Middle frontal gyrus (tissue), 1 donor: ENCODE results near the gene LRP8.

ENCODE experiments used
- DNase-seq: peaks from one replicate; pipeline ENCODE4 v3.0.0-alpha.2; 2015; ENCODE audit warnings: low spot score; ENCODE audit errors: extremely low spot score

LRP8 gene

DNA sequence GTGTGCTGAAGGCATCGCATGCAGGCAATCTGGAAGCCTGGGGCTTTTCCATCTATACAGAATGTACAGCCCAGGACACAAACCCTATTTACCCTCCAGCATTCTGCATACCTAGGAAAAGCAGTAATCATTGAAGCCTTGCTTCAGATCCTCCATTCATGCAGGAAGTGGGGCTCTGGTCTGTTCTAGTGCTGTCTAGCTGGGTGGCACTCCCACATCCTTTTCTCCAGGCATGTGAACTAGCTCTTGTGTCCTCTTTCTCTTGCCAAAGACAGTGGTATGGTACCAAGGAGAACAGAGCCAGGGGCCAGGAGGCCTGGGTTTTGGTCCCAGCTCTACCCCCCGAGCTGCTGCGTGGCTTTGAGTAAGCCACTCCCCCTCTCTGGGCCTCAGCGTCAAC is 21.7 kb downstream of the LRP8 start:
- DNase-seq, result no peak

GRCh38 chr1:53305650-53306049 is 22.2 kb downstream of the LRP8 start:
- no peak for DNase-seq

DNA sequence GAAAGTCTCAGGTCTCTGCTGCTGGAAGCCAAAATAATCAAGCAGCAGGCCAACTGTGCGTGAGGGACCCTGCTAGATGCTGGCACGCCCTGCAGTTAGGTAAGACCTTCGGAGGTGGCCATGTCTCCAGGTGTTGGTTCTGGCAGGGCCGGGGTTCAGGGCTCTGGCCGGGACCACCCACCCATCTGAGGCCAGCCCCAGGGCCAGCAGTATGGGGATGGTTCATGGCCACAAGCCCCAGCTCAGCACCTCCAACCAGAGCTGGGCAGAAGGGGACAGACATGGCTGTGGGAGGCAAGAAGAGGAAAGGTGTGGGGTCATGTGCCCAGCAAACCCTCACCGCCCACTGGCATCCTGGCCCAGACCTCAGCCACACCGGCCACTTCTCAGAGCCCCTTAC is 23.3 kb downstream of the LRP8 start:
- no peak for DNase-seq

GRCh38 chr1:53303726-53304515 is 23.9 kb downstream of the LRP8 start:
- no peak for DNase-seq

GRCh38 chr1:53303243-53303642 is 24.6 kb downstream of the LRP8 start:
- DNase-seq, result no peak

DNA sequence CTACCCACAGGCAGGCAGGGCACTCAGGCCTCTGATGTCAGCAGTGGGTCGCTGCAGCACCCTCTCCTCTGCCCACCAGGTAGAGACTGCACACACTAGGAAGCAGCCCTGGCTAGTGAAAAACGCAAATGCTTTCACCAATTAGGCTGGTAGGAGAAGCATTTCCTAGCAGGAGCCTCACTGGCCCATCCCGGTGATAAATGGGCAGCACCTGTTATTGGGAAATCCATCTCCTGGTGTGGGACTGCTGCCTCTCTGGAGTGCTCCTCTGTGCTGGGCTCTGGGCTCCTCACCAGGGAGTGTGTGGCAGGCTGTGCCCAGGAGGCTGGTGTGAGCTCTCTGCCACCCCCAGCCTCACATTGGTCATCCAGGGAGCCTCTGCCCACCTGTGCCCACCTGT is 28.6 kb downstream of the LRP8 start:
- DNase-seq, result no peak

DNA sequence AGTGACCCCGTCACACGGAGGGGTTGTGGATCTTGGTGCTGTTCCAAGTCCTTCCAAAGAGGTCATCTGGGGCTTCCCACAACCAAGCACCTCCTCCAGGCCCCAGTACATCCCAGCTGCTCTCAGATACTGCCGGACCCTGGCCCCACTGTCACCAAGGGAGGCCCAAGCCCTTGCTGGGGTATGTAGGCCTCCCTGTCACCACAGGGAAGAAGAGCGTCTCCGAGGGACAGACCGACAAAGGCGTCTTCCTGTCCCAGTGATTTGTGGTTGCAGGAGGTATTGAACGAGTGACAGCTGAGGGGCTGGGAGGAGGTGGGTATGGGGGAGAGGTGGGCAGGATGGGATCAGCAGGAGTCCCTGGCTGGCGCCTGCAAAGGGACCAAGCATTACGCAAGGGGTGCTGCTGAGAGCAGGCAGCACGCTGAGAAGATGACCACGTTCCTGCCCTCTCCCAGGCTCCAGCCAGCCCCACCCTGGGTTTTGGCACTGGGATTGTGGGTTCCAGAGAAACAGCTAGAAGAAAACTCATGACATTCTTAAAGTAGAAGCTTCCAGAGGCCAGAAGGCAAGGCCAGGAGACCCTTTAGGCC is 29.7 kb downstream of the LRP8 start:
- no peak for DNase-seq

DNA sequence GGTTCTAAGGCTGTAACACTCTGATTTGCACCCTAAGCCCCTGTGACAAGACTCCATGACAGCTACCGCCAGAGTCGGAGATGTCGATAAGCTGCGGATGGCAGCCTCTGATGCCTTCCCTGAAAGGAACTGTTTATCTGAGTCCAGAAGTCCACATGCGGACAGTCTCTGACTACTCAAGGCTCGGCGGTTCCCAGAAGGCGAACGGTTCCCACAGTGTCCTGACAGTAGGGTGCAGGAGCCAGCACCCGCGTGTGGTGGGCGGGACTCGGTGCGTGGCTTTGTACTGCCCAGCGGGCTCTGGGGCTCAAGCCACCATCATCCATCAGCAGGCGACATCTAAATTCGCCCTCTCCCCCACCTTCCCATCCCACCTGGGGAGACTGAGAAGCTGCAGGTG is 30.7 kb downstream of the LRP8 start:
- DNase-seq, result no peak

GRCh38 chr1:53296117-53296749 is 31.6 kb downstream of the LRP8 start:
- no peak for DNase-seq

- no peak for DNase-seq
These were observed 32.1 kb downstream of the LRP8 start for GRCh38 chr1:53295726-53296116.

DNA sequence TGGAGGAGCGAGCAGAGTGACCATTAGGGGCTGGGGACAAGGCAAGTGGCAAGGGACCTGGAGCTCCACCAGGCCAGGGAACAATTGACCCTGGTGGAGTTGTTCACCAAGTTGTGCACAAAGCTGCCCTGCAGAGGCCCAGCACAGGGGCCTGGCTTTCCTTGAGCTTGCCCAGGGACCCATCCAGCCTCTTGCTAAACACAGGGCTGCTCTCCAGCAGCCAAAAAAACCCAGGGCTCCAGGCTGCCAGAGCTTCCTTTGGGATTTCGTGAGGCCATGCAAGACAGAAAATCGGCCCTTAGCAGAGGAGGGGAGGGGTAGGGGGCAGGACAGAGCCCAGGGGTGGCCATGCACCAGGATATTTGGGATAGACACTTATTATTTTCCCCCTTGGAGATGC is 32.6 kb downstream of the LRP8 start:
- DNase-seq, result no peak

DNA sequence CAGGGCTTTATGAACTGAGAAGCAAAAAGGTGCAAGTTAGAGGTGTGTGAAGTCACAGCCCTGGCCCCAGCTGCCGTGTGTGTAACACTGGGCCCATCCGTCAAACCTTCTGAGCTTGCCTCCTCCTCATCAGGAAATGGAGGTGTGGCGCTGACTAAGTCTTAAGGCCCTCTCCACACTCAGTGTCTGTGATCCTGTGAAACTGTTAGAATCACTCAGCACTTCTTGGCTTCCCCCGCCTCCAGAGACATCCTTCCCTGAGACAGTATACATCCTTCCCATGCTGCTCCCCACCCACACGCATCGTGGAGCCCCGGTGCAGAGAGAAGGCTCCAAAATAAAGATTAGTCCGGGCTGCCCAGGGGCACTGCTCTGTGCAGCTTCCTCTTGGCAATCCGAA is 33.3 kb downstream of the LRP8 start:
- no peak for DNase-seq

DNA sequence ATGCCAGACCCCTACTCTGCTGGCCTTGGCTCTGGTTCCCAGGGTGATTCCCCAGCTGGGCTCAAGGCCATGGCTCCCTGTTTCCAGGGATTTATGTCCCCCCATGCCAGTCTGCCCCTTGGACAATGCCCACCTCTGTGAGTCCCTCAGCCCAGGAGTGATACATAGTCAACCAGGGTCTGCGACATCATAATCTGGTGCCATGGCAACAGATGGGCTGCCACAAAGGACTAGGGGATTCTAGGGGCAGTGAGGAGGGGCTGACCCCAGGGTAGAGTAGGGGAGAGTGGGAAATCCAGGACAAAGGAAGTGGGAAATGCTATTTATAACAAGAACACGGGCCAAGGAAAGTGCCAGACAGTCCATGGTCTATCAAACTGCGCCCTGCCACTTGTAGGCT is 33.8 kb downstream of the LRP8 start:
- DNase-seq, result no peak

- DNase-seq, result no peak
These were observed 34.7 kb downstream of the LRP8 start for GRCh38 chr1:53293123-53293522.

- DNase-seq, result no peak
These were observed 35.2 kb downstream of the LRP8 start for GRCh38 chr1:53292690-53293089.

DNA sequence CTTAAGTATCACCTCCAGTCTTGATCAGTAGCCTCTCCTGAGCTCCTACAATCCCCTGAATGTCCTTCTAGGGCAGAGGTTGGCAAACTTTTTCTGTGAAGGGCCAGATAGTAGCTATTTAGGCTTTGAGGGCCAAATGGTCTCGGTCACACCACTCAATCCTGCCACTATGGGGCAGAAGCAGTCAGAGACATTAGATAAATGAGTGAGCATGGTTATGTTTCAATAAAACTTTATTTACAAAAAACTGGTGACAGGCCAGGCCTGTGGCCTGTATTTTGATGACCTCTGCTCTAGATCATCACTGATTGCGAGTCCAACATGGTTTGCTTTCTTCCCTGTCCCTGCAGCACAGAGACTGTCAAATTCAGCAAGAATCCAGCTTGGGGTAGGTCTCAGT is 36.3 kb downstream of the LRP8 start:
- no peak for DNase-seq

DNA sequence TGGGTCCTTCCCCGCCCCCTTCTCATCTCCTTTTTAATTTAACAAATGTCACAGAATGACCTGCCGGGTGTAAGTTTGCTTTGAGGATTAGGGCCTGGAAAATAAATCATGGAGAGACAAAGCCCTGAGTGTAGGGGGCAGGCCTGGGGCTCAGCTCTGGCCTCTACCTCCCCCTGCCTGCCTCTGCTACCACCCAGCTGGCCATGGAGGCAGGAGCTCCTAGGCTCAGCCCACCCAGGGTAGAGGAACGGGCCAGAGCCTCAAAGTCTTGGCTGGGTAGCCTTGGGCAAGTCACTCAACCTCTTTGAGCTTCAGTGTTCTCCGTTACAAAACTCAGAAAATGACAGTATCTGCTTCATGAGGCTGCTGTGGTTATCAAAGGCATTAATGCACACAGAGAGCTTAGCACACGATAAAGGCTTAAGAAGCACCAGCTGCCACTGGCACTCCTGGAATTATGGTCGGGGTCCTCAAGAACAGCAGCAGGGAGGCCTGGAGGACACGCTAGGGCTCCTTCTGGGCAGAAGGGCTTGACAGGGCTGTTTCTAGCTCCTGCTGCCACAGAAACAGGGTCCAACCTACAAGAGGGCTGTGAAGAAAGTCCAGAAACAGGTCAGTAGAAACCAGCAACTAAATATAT is 39.0 kb downstream of the LRP8 start:
- DNase-seq, result no peak

- no peak for DNase-seq
These were observed 39.7 kb downstream of the LRP8 start for GRCh38 chr1:53288002-53288789.

- no peak for DNase-seq
These were observed 40.9 kb downstream of the LRP8 start for GRCh38 chr1:53286955-53287354.

GRCh38 chr1:53285969-53286760 is 41.7 kb downstream of the LRP8 start:
- no peak for DNase-seq

DNA sequence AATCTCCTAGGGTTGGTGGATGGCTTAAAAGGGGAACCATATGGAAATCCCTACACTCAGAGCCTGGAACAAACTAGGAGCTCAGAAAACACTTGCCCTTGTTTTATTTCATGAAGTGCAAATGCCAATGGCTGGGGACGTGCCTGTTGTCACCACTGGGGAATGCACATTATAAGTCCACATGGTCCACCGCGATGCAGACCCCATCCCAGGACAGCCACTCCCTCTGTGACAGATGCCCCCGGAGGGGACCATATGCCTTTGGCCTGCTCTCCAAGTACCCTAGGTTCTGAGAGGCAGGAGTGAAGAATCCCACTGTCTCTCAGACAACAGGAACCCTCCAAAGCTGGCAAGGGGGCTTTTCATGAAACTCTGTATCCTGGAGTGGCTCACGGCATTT is 42.3 kb downstream of the LRP8 start:
- DNase-seq, result no peak
